ENCODE measurements around the gene FHL2. TPM values are rescaled to one million over a fixed set of nuclear protein-coding genes. Genes with fewer than 3 reads are reported as not detected.

FHL2 gene
- total and polyA plus RNA-seq, 2 of the 13 experiments (the other 11 are each of a cell fraction or from before 2014, with no cell fraction given), result 1.9 to 74.8 TPM

GRCh38 chr2:105337122-105338019, 61.5 kb downstream of the FHL2 start, which contains the start of gene C2orf49 (continued):
- TF ChIP-seq ZBTB46 (CRISPR knock-in tag; IDR thresholded peaks at IDR 0.05; ENCODE audit: borderline replicate concordance) (no peak), RXRA (CRISPR knock-in tag; IDR thresholded peaks at IDR 0.05) (peak; percentile 99), U2AF1 (optimal IDR thresholded peaks at IDR 0.05; ENCODE audit: low read depth, low read length) (no peak), ZNF841 (CRISPR knock-in tag; IDR thresholded peaks at IDR 0.05; ENCODE audit: borderline replicate concordance) (no peak), ZNF280B (CRISPR knock-in tag; IDR thresholded peaks at IDR 0.05; ENCODE audit: borderline replicate concordance) (0 out of 2 replicates have a peak, but pooled peaks have one; percentile 67), KLF6 (CRISPR knock-in tag; IDR thresholded peaks at IDR 0.05) (no peak; the same call in 1 of the 2 replicates), ZNF781 (CRISPR knock-in tag; IDR thresholded peaks at IDR 0.05; ENCODE audit: borderline replicate concordance, not compliant biosample characterization) (peak; percentile 58), NRL (CRISPR knock-in tag; IDR thresholded peaks at IDR 0.05; ENCODE audit: borderline replicate concordance) (peak; percentile 73; the same call in 1 of the 2 replicates), NFRKB (IDR thresholded peaks at IDR 0.05) (peak; percentile 72; the same call in 1 of the 2 replicates), ZNF891 (CRISPR knock-in tag; IDR thresholded peaks at IDR 0.05) (peak; percentile 68; the same call in 1 of the 2 replicates), NAIF1 (CRISPR knock-in tag; IDR thresholded peaks at IDR 0.05; ENCODE audit: borderline replicate concordance) (no peak), ZSCAN29 (CRISPR knock-in tag; conservative IDR thresholded peaks at IDR 0.05) (0 out of 2 replicates have a peak, but pooled peaks have one; percentile 67), ZNF446 (CRISPR knock-in tag; IDR thresholded peaks at IDR 0.05) (no peak)
- TF ChIP-seq, protein P1, sequence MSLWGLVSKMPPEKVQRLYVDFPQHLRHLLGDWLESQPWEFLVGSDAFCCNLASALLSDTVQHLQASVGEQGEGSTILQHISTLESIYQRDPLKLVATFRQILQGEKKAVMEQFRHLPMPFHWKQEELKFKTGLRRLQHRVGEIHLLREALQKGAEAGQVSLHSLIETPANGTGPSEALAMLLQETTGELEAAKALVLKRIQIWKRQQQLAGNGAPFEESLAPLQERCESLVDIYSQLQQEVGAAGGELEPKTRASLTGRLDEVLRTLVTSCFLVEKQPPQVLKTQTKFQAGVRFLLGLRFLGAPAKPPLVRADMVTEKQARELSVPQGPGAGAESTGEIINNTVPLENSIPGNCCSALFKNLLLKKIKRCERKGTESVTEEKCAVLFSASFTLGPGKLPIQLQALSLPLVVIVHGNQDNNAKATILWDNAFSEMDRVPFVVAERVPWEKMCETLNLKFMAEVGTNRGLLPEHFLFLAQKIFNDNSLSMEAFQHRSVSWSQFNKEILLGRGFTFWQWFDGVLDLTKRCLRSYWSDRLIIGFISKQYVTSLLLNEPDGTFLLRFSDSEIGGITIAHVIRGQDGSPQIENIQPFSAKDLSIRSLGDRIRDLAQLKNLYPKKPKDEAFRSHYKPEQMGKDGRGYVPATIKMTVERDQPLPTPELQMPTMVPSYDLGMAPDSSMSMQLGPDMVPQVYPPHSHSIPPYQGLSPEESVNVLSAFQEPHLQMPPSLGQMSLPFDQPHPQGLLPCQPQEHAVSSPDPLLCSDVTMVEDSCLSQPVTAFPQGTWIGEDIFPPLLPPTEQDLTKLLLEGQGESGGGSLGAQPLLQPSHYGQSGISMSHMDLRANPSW (CRISPR knock-in tag; IDR thresholded peaks at IDR 0.05; ENCODE audit: borderline replicate concordance), result no peak
- TF ChIP-seq, protein P2, sequence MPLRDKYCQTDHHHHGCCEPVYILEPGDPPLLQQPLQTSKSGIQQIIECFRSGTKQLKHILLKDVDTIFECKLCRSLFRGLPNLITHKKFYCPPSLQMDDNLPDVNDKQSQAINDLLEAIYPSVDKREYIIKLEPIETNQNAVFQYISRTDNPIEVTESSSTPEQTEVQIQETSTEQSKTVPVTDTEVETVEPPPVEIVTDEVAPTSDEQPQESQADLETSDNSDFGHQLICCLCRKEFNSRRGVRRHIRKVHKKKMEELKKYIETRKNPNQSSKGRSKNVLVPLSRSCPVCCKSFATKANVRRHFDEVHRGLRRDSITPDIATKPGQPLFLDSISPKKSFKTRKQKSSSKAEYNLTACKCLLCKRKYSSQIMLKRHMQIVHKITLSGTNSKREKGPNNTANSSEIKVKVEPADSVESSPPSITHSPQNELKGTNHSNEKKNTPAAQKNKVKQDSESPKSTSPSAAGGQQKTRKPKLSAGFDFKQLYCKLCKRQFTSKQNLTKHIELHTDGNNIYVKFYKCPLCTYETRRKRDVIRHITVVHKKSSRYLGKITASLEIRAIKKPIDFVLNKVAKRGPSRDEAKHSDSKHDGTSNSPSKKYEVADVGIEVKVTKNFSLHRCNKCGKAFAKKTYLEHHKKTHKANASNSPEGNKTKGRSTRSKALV (CRISPR knock-in tag; IDR thresholded peaks at IDR 0.05), result no peak
- TF ChIP-seq, protein P3, sequence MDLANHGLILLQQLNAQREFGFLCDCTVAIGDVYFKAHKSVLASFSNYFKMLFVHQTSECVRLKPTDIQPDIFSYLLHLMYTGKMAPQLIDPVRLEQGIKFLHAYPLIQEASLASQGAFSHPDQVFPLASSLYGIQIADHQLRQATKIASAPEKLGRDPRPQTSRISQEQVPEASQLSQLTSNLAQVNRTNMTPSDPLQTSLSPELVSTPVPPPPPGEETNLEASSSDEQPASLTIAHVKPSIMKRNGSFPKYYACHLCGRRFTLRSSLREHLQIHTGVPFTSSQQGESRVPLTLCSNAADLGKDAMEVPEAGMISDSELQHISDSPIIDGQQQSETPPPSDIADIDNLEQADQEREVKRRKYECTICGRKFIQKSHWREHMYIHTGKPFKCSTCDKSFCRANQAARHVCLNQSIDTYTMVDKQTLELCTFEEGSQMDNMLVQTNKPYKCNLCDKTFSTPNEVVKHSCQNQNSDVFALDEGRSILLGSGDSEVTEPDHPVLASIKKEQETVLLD (CRISPR knock-in tag; IDR thresholded peaks at IDR 0.05; ENCODE audit: low read depth), result no peak

All from HepG2 (cell line).